Activated CD4-positive, alpha-beta memory T cell treated with anti-CD3 and anti-CD28 coated beads, Interleukin-2, amount 10 ng/mL, durations not matched to agents 7 days and 5 days (primary cell): ENCODE results near the gene CNTNAP3. TPM values are rescaled to one million over a fixed set of nuclear protein-coding genes. Genes with fewer than 3 reads are reported as not detected.
"Not testable (repeated sequence)": the region's sequence is repeated elsewhere in the genome, so short reads cannot be mapped to it uniquely, and the experiment has no call there.

Experiments
- CTCF ChIA-PET: fragments of 350-600 bp; sonication (Branson Sonifier 250); formaldehyde crosslinking; loops from one replicate; lab custom pipeline; 2021; ENCODE audit warnings: antibody characterized with exemption, inconsistent platforms; lab: Charles Lee
- POLR2A ChIA-PET: fragments of 350-600 bp; sonication (Branson Sonifier 250); formaldehyde crosslinking; loops from one replicate; lab custom pipeline; 2021; ENCODE audit warnings: antibody characterized with exemption; lab: Charles Lee
- DNase-seq: peaks from one replicate; pipeline ENCODE4 v3.0.0-alpha.2; 2020
- H3K27ac Mint-ChIP-seq: one replicate; pipeline ENCODE4 v1.8.0; 2021; ENCODE audit warnings: mild to moderate bottlenecking, mixed read lengths
- H3K27me3 Mint-ChIP-seq: one replicate; pipeline ENCODE4 v1.8.0; 2021; ENCODE audit warnings: mixed read lengths
- H3K36me3 Mint-ChIP-seq: one replicate; pipeline ENCODE4 v1.8.0; 2021; ENCODE audit warnings: low read depth, mixed read lengths
- H3K4me1 Mint-ChIP-seq: one replicate; pipeline ENCODE4 v1.8.0; 2021; ENCODE audit warnings: mixed read lengths
- H3K4me3 Mint-ChIP-seq: one replicate; pipeline ENCODE4 v1.8.0; 2021; ENCODE audit warnings: mild to moderate bottlenecking, mixed read lengths
- H3K9me3 Mint-ChIP-seq: one replicate; pipeline ENCODE4 v1.8.0; 2021; ENCODE audit warnings: mixed read lengths
- total RNA-seq, 2 experiments: library from RNA; stranded (reverse); gene quantifications; one replicate each; pipeline ENCODE4 v1.2.3, GENCODE V29; 2021

CNTNAP3 gene
- total RNA-seq, 2 experiments from 2014 or later = not detected

- H3K27ac Mint-ChIP-seq, H3K36me3 Mint-ChIP-seq, H3K4me3 Mint-ChIP-seq, DNase-seq, H3K4me1 Mint-ChIP-seq, CTCF ChIA-PET, H3K27me3 Mint-ChIP-seq, POLR2A ChIA-PET, H3K9me3 Mint-ChIP-seq: not testable (repeated sequence)
These were observed 166.6 kb downstream of the CNTNAP3 start for GRCh38 chr9:39121401-39121800.

GRCh38 chr9:39111746-39112145 is 176.2 kb downstream of the CNTNAP3 start:
- POLR2A ChIA-PET, DNase-seq, H3K36me3 Mint-ChIP-seq, H3K27me3 Mint-ChIP-seq, CTCF ChIA-PET, H3K4me3 Mint-ChIP-seq, H3K4me1 Mint-ChIP-seq, H3K9me3 Mint-ChIP-seq, H3K27ac Mint-ChIP-seq: not testable (repeated sequence)

- H3K36me3 Mint-ChIP-seq = no peaks in the 10 kb centered on the region
- no peak overlapping the region for H3K4me3 Mint-ChIP-seq
- POLR2A ChIA-PET = no interaction called here
- H3K4me1 Mint-ChIP-seq = no peaks in the 10 kb centered on the region
- H3K27me3 Mint-ChIP-seq = no peaks in the 10 kb centered on the region
- H3K27ac Mint-ChIP-seq = no peak overlapping the region
- CTCF ChIA-PET = no interaction called here
- DNase-seq = no peak
- H3K9me3 Mint-ChIP-seq = no peaks in the 10 kb centered on the region
These were observed 179.8 kb downstream of the CNTNAP3 start for GRCh38 chr9:39108145-39108544.

GRCh38 chr9:39097208-39097607 is 190.8 kb downstream of the CNTNAP3 start:
- H3K4me3 Mint-ChIP-seq, H3K27me3 Mint-ChIP-seq, CTCF ChIA-PET, H3K9me3 Mint-ChIP-seq, POLR2A ChIA-PET, DNase-seq, H3K36me3 Mint-ChIP-seq, H3K4me1 Mint-ChIP-seq, H3K27ac Mint-ChIP-seq: not testable (repeated sequence)

- CTCF ChIA-PET, H3K27ac Mint-ChIP-seq, DNase-seq, H3K4me3 Mint-ChIP-seq, H3K9me3 Mint-ChIP-seq, H3K36me3 Mint-ChIP-seq, H3K4me1 Mint-ChIP-seq, H3K27me3 Mint-ChIP-seq, POLR2A ChIA-PET: not testable (repeated sequence)
These were observed 202.7 kb downstream of the CNTNAP3 start for GRCh38 chr9:39085311-39085710.

- H3K27ac Mint-ChIP-seq, H3K4me1 Mint-ChIP-seq, H3K9me3 Mint-ChIP-seq, DNase-seq, CTCF ChIA-PET, H3K4me3 Mint-ChIP-seq, H3K36me3 Mint-ChIP-seq, POLR2A ChIA-PET, H3K27me3 Mint-ChIP-seq: not testable (repeated sequence)
These were observed 205.4 kb downstream of the CNTNAP3 start for GRCh38 chr9:39082574-39082973.

- POLR2A ChIA-PET, DNase-seq, H3K27me3 Mint-ChIP-seq, CTCF ChIA-PET, H3K4me1 Mint-ChIP-seq, H3K36me3 Mint-ChIP-seq, H3K4me3 Mint-ChIP-seq, H3K27ac Mint-ChIP-seq, H3K9me3 Mint-ChIP-seq: not testable (repeated sequence)
These were observed 207.9 kb downstream of the CNTNAP3 start for GRCh38 chr9:39080081-39080480.

GRCh38 chr9:39078621-39079256 is 209.2 kb downstream of the CNTNAP3 start:
- H3K4me1 Mint-ChIP-seq = not testable (repeated sequence)

GRCh38 chr9:39073537-39073936 is 214.4 kb downstream of the CNTNAP3 start:
- H3K36me3 Mint-ChIP-seq, H3K9me3 Mint-ChIP-seq, POLR2A ChIA-PET, CTCF ChIA-PET, H3K27ac Mint-ChIP-seq, H3K27me3 Mint-ChIP-seq, H3K4me3 Mint-ChIP-seq, H3K4me1 Mint-ChIP-seq, DNase-seq: not testable (repeated sequence)

More at GRCh38 chr9:39078621-39079256, 209.2 kb downstream of the CNTNAP3 start:
- POLR2A ChIA-PET, H3K36me3 Mint-ChIP-seq, H3K27me3 Mint-ChIP-seq, DNase-seq, H3K4me3 Mint-ChIP-seq, H3K27ac Mint-ChIP-seq, H3K9me3 Mint-ChIP-seq, CTCF ChIA-PET: not testable (repeated sequence)

GRCh38 chr9:39067683-39068082 is 220.3 kb downstream of the CNTNAP3 start:
- CTCF ChIA-PET, H3K4me3 Mint-ChIP-seq, POLR2A ChIA-PET: not testable (repeated sequence)

GRCh38 chr9:39062966-39063365 is 225.0 kb downstream of the CNTNAP3 start:
- H3K9me3 Mint-ChIP-seq, H3K27me3 Mint-ChIP-seq, H3K4me1 Mint-ChIP-seq, H3K4me3 Mint-ChIP-seq, H3K36me3 Mint-ChIP-seq, H3K27ac Mint-ChIP-seq, CTCF ChIA-PET, POLR2A ChIA-PET, DNase-seq: not testable (repeated sequence)

More at GRCh38 chr9:39067683-39068082, 220.3 kb downstream of the CNTNAP3 start:
- DNase-seq, H3K4me1 Mint-ChIP-seq, H3K36me3 Mint-ChIP-seq, H3K27me3 Mint-ChIP-seq, H3K27ac Mint-ChIP-seq, H3K9me3 Mint-ChIP-seq: not testable (repeated sequence)

GRCh38 chr9:39054453-39054852 is 233.5 kb downstream of the CNTNAP3 start:
- H3K9me3 Mint-ChIP-seq, CTCF ChIA-PET, POLR2A ChIA-PET, H3K36me3 Mint-ChIP-seq, H3K4me3 Mint-ChIP-seq, H3K27me3 Mint-ChIP-seq, DNase-seq, H3K4me1 Mint-ChIP-seq, H3K27ac Mint-ChIP-seq: not testable (repeated sequence)

- H3K4me3 Mint-ChIP-seq, H3K9me3 Mint-ChIP-seq, DNase-seq, POLR2A ChIA-PET, H3K36me3 Mint-ChIP-seq, CTCF ChIA-PET, H3K4me1 Mint-ChIP-seq, H3K27ac Mint-ChIP-seq, H3K27me3 Mint-ChIP-seq: not testable (repeated sequence)
These were observed 241.1 kb downstream of the CNTNAP3 start for GRCh38 chr9:39046833-39047232.

GRCh38 chr9:39042352-39042803 is 245.6 kb downstream of the CNTNAP3 start:
- H3K4me3 Mint-ChIP-seq, H3K36me3 Mint-ChIP-seq, POLR2A ChIA-PET, DNase-seq, CTCF ChIA-PET, H3K4me1 Mint-ChIP-seq, H3K27ac Mint-ChIP-seq, H3K9me3 Mint-ChIP-seq, H3K27me3 Mint-ChIP-seq: not testable (repeated sequence)
